Mesothelial cell of epicardium (in vitro differentiated cells): ENCODE data around the gene HAUS5. TPM values are rescaled to one million over a fixed set of nuclear protein-coding genes. Genes with fewer than 3 reads are reported as not detected.
"Not testable (repeated sequence)": the region's sequence is repeated elsewhere in the genome, so short reads cannot be mapped to it uniquely, and the experiment has no call there.

Experiments
- DNase-seq, 2 experiments: peaks; one replicate each; pipeline ENCODE4 v3.0.0; 2021; ENCODE audit warnings: low spot score in 2 of 2; ENCODE audit not compliant: unreplicated experiment in 2 of 2
- H3K27ac Mint-ChIP-seq: 2 replicates; pipeline ENCODE4 v1.8.0; 2021; ENCODE audit warnings: mixed read lengths
- H3K27me3 Mint-ChIP-seq: 2 replicates; pipeline ENCODE4 v1.8.0; 2021; ENCODE audit warnings: low read depth, mixed read lengths
- H3K36me3 Mint-ChIP-seq: 2 replicates; pipeline ENCODE4 v1.8.0; 2021; ENCODE audit warnings: mixed read lengths
- H3K4me1 Mint-ChIP-seq: 2 replicates; pipeline ENCODE4 v1.8.0; 2021; ENCODE audit warnings: mixed read lengths
- H3K4me3 Mint-ChIP-seq: 2 replicates; pipeline ENCODE4 v1.8.0; 2021; ENCODE audit warnings: mild to moderate bottlenecking, moderate library complexity, mixed read lengths
- H3K9me3 Mint-ChIP-seq: 2 replicates; pipeline ENCODE4 v1.8.0; 2021; ENCODE audit warnings: mixed read lengths
- CTCF ChIP-seq: fragments of 200-600 bp; sonication (generic); IDR thresholded peaks from one replicate; pipeline ENCODE4 v1.5.0; 2021; ENCODE audit warnings: antibody characterized with exemption; ENCODE audit not compliant: unreplicated experiment
- total RNA-seq: library from RNA; stranded (reverse); gene quantifications from 3 replicates; pipeline ENCODE4 v1.2.1, GENCODE V29; 2021

The HAUS5 gene
- total RNA-seq, 1 donor from 2014 or later = 28.7 TPM

GRCh38 chr19:35587321-35587720 lies 25.2 kb upstream of the HAUS5 start:
- no peak for DNase-seq
- TF ChIP-seq CTCF = no peak

GRCh38 chr19:35590875-35591274 lies 21.7 kb upstream of the HAUS5 start:
- no peaks in the 10 kb centered on the region for H3K36me3 Mint-ChIP-seq
- H3K9me3 Mint-ChIP-seq = no peaks in the 10 kb centered on the region
- no peaks in the 10 kb centered on the region for H3K4me1 Mint-ChIP-seq
- no peak overlapping the region for H3K4me3 Mint-ChIP-seq
- H3K27me3 Mint-ChIP-seq = peaks cover 27% of the 10 kb centered on the region
- no peak overlapping the region for H3K27ac Mint-ChIP-seq
- no peak for DNase-seq
- no peak for TF ChIP-seq CTCF

More at GRCh38 chr19:35587321-35587720, 25.2 kb upstream of the HAUS5 start:
- H3K36me3 Mint-ChIP-seq = no peaks in the 10 kb centered on the region
- no peak overlapping the region for H3K4me3 Mint-ChIP-seq
- H3K27me3 Mint-ChIP-seq = peaks cover 40% of the 10 kb centered on the region
- no peaks in the 10 kb centered on the region for H3K9me3 Mint-ChIP-seq
- no peak overlapping the region for H3K27ac Mint-ChIP-seq
- H3K4me1 Mint-ChIP-seq = no peaks in the 10 kb centered on the region

GRCh38 chr19:35592226-35592625 lies 20.3 kb upstream of the HAUS5 start:
- H3K27me3 Mint-ChIP-seq = peaks cover 29% of the 10 kb centered on the region
- no peak overlapping the region for H3K4me3 Mint-ChIP-seq
- no peak overlapping the region for H3K27ac Mint-ChIP-seq
- no peaks in the 10 kb centered on the region for H3K4me1 Mint-ChIP-seq
- no peaks in the 10 kb centered on the region for H3K9me3 Mint-ChIP-seq
- no peaks in the 10 kb centered on the region for H3K36me3 Mint-ChIP-seq
- no peak for DNase-seq
- TF ChIP-seq CTCF = peak; percentile 40

GRCh38 chr19:35595026-35595425 lies 17.5 kb upstream of the HAUS5 start:
- H3K4me3 Mint-ChIP-seq, H3K4me1 Mint-ChIP-seq, H3K27ac Mint-ChIP-seq, DNase-seq, H3K9me3 Mint-ChIP-seq, H3K36me3 Mint-ChIP-seq: not testable (repeated sequence)
- H3K27me3 Mint-ChIP-seq = peaks cover 15% of the 10 kb centered on the region

- H3K4me3 Mint-ChIP-seq = no peak overlapping the region
- H3K9me3 Mint-ChIP-seq = no peaks in the 10 kb centered on the region
- H3K27me3 Mint-ChIP-seq = peaks cover 20% of the 10 kb centered on the region
- no peaks in the 10 kb centered on the region for H3K36me3 Mint-ChIP-seq
- no peaks in the 10 kb centered on the region for H3K4me1 Mint-ChIP-seq
- no peak overlapping the region for H3K27ac Mint-ChIP-seq
- DNase-seq = no peak
- no peak for TF ChIP-seq CTCF
Observed at GRCh38 chr19:35595928-35596327, 16.6 kb upstream of the HAUS5 start.

- no peak for DNase-seq
- H3K4me3 Mint-ChIP-seq = no peak overlapping the region
- H3K9me3 Mint-ChIP-seq = no peaks in the 10 kb centered on the region
- TF ChIP-seq CTCF = no peak
- H3K36me3 Mint-ChIP-seq = no peaks in the 10 kb centered on the region
- no peak overlapping the region for H3K27ac Mint-ChIP-seq
- peaks cover 25% of the 10 kb centered on the region for H3K27me3 Mint-ChIP-seq
- H3K4me1 Mint-ChIP-seq = no peaks in the 10 kb centered on the region
Observed at GRCh38 chr19:35596366-35596999, 16.1 kb upstream of the HAUS5 start.
